Erythroblast (primary cell): Measurements from ENCODE around the gene LCE4A.

ENCODE experiments used
- GATA1 ChIP-seq: IDR thresholded peaks from 2 replicates; pipeline ENCODE4 v1.6.1; 2011; ENCODE audit warnings: low read depth, mild to moderate bottlenecking, control low read depth, low read length, moderate library complexity
- POLR2A ChIP-seq: IDR thresholded peaks from 2 replicates; pipeline ENCODE4 v1.6.1; 2011; ENCODE audit warnings: mild to moderate bottlenecking, low read length

DNA sequence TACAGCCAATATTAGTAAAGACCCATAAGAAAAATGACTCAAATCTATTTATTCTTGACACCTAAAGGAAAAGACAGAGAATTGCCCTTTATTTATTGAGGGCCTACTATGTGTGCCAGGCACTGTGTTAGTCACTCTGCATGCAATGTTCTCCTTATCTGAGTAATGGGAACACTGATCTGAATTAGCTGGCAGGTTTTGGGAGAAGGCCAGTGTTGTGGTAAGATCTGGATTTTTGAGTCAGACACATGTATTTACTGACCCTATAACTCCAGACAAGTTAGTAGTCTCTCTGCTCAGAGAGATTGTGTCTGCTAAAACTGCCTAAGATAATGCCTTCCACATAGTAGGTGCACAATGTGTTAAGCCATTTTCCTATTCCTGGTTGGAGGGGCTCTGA lies 17.3 kb downstream of the LCE4A start:
- TF ChIP-seq POLR2A (no peak), GATA1 (no peak)
